ENCODE data around the gene DDX59. TPM values are rescaled to one million over a fixed set of nuclear protein-coding genes. Genes with fewer than 3 reads are reported as not detected.

The DDX59 gene
- total and polyA plus RNA-seq, 12 donors, result 8.4 to 20.5 (median 14.5) TPM

DNA sequence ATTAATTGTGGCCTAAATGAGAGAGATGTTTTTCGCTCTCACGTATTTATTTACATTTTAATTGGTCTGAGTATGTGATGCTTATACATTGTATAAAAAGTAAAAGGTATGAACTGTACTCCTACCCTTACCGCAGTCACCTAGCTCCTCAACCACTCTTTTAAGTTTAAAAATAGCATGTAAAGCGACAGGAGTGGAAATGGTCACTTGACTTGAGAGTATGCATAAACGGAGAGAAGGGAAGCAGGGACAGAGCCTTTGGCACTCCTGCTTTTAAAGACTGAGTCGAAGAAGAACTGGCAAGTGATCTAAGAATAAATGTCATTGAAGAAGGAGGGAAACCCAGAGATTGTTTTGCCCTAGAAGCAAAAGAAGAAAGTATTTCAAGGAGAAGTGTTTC is 11.5 kb upstream of the DDX59 start:
- H3K36me3 ChIP-seq, result no peaks in the 10 kb centered on the region
- TF ChIP-seq, protein P1, sequence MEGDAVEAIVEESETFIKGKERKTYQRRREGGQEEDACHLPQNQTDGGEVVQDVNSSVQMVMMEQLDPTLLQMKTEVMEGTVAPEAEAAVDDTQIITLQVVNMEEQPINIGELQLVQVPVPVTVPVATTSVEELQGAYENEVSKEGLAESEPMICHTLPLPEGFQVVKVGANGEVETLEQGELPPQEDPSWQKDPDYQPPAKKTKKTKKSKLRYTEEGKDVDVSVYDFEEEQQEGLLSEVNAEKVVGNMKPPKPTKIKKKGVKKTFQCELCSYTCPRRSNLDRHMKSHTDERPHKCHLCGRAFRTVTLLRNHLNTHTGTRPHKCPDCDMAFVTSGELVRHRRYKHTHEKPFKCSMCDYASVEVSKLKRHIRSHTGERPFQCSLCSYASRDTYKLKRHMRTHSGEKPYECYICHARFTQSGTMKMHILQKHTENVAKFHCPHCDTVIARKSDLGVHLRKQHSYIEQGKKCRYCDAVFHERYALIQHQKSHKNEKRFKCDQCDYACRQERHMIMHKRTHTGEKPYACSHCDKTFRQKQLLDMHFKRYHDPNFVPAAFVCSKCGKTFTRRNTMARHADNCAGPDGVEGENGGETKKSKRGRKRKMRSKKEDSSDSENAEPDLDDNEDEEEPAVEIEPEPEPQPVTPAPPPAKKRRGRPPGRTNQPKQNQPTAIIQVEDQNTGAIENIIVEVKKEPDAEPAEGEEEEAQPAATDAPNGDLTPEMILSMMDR (IDR thresholded peaks at IDR 0.05), result no peak
- DNase-seq, result no peak
- H3K4me3 ChIP-seq, result no peak overlapping the region
- H3K4me1 ChIP-seq, result no peaks in the 10 kb centered on the region
- WGBS, 2 donors, result 54 to 66% methylated on average over 6 of the region's 6 CpGs
- no peaks in the 10 kb centered on the region for H3K9me3 ChIP-seq
- no peak for ATAC-seq
- H3K27ac ChIP-seq, result no peak overlapping the region
- intact Hi-C loops (cut with DNase I), result no loop called here
- H3K27me3 ChIP-seq, result peaks cover 0 to 4% (median 0%) of the 10 kb centered on the region in 7 donors

DNA sequence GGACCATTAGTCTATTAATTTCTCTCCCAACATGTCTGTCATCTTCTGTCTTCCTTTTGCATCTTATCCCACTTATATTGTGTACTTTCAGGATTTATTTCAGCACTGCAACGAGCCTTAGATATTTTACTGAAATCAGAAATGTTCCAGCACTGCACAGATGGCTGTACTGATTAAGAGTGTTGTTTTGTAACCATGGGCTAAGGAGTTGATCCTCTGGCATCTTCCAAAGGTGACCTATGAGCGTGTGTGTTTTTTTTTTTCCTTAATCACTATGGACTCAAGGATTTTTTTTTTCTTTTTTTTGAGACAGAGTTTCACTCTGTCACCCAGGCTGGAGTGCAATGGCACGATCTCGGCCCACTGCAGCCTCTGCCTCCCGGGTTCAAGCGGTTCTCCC is 7.1 kb upstream of the DDX59 start:
- DNase-seq (no peak), ATAC-seq (no peak)
- Histone ChIP-seq H3K27ac (no peak overlapping the region), H3K36me3 (no peaks in the 10 kb centered on the region), H3K9me3 (no peaks in the 10 kb centered on the region), H3K27me3 (peaks cover 0 to 4% (median 0%) of the 10 kb centered on the region in 7 donors), H3K4me1 (no peaks in the 10 kb centered on the region), H3K4me3 (no peak overlapping the region)
- TF ChIP-seq, protein P1 (IDR thresholded peaks at IDR 0.05), result no peak
- WGBS, 2 donors, result 88 to 96% methylated on average over 6 of the region's 6 CpGs
- intact Hi-C loops (cut with DNase I), result loop anchor here in 1 of 10 donors (10.0 kb wide), 1 partner anchor 58 kb away; the partner anchor contains the start of gene CAMSAP2

DNA sequence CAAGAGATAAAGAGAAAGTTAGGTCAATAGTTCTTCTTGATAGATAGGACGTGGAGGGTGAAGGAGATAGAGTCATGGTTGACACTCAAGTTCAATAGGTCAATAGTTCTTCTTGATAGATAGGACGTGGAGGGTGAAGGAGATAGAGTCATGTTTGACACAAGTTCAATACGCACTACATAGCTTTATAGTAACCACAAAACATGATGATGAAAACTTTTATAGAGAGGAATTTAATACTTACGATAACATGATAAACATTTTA is 5.8 kb upstream of the DDX59 start:
- DNase-seq (no peak), ATAC-seq (no peak)
- WGBS, 2 donors, result 84 to 88% methylated on average over 4 of the region's 4 CpGs
- no peak overlapping the region for H3K27ac ChIP-seq
- no peaks in the 10 kb centered on the region for H3K36me3 ChIP-seq
- peaks cover 0 to 3% (median 0%) of the 10 kb centered on the region in 7 donors for H3K27me3 ChIP-seq
- no peak overlapping the region for H3K4me3 ChIP-seq
- intact Hi-C loops (cut with DNase I), result loop anchor here in 1 of 10 donors (10.0 kb wide), 1 partner anchor 59 kb away; the partner anchor contains the start of gene CAMSAP2
- H3K9me3 ChIP-seq, result no peaks in the 10 kb centered on the region
- TF ChIP-seq, protein P1 (IDR thresholded peaks at IDR 0.05), result no peak
- peaks cover 0 to 9% (median 7%) of the 10 kb centered on the region in 9 donors for H3K4me1 ChIP-seq

DNA sequence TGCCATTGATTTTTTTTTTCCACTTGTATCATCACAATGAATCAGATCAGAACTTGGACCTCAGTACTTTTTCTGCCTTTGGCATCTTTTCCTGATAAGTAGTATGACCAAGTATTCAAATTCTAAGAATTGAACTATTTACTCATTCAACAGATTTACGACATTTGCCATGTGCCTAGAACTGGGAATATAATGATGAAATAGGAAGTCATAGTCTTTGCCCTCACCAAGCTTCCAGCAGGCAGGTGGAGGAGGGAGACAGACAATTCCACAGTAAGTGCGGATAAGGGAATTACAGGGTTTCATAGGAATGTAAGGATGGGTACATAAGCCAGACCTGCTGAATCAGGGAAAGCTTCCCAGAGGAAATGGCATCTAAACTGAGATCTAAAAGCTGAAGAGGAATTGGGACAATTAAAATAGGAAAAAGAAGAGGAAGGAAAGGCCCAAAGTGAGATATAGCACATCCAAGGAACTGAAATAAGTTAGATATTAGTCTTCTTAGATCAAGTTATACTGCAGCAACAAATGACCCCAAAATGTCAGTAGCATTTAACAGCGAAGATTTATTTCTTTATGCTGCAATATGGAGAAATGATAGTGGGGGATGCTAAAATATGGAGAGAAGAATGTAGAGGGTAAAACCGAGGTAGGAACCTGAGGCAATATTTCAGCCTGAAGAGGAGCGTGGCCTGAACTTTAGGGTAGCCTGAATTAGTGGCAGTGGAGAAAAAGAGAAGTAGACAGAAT is 5.3 kb upstream of the DDX59 start:
- WGBS, 2 donors, result 94 to 95% methylated on average over 5 of the region's 5 CpGs
- Histone ChIP-seq H3K4me1 (peaks cover 0 to 11% (median 8%) of the 10 kb centered on the region in 9 donors), H3K27me3 (no peaks in the 10 kb centered on the region), H3K9me3 (no peaks in the 10 kb centered on the region), H3K36me3 (no peaks in the 10 kb centered on the region), H3K4me3 (no peak overlapping the region), H3K27ac (no peak overlapping the region)
- no peak for ATAC-seq
- TF ChIP-seq, protein P1 (IDR thresholded peaks at IDR 0.05), result no peak
- DNase-seq, result no peak
- intact Hi-C loops (cut with DNase I), result loop anchor here in 4 of 10 donors (5.0 to 10.0 kb wide), 3 partner anchors 60 to 127 kb away; partner anchors contain the start of gene CAMSAP2 (in 3 of the 4)
